Left ventricle myocardium inferior (tissue), 1 donor: ENCODE data around the gene RAB33B. TPM values are rescaled to one million over a fixed set of nuclear protein-coding genes. Genes with fewer than 3 reads are reported as not detected.
"Not testable (repeated sequence)": the region's sequence is repeated elsewhere in the genome, so short reads cannot be mapped to it uniquely, and the experiment has no call there.

Source experiments
- DNase-seq: peaks from one replicate; pipeline ENCODE4 v3.0.0-alpha.2; 2020
- H3K27ac ChIP-seq: fragments of 200-600 bp; replicated peaks from 2 replicates; pipeline ENCODE4 v1.8.0; 2021
- H3K27me3 ChIP-seq: fragments of 200-600 bp; 2 replicates; pipeline ENCODE4 v1.8.0; 2021; ENCODE audit warnings: low read depth
- H3K36me3 ChIP-seq: fragments of 200-600 bp; 2 replicates; pipeline ENCODE4 v1.8.0; 2021
- H3K4me1 ChIP-seq: fragments of 200-600 bp; 2 replicates; pipeline ENCODE4 v1.8.0; 2021
- H3K4me3 ChIP-seq: fragments of 200-600 bp; 2 replicates; pipeline ENCODE4 v1.8.0; 2021; ENCODE audit warnings: mild to moderate bottlenecking, moderate library complexity
- H3K9me3 ChIP-seq: fragments of 200-600 bp; replicated peaks from 2 replicates; pipeline ENCODE4 v1.8.0; 2021
- intact Hi-C: fragments of 100-400 bp; cut with micrococcal nuclease; formaldehyde crosslinking; loops from one replicate; pipeline ENCODE4 v1.11.0; 2022
- total RNA-seq: library from RNA; stranded (reverse); fragmentation: NEBNext Ultra II Directional; extraction: Animal tissue kit (Norgen Biotek cat#: 25700); gene quantifications from one replicate; pipeline ENCODE4 v1.2.1, GENCODE V29; 2021
- TF ChIP-seq, protein P1 (sequence below): fragments of 200-600 bp; IDR thresholded peaks from 2 replicates; pipeline ENCODE4 v1.8.0; 2021; ENCODE audit warnings: antibody characterized with exemption, mild to moderate bottlenecking, borderline replicate concordance
- donor health status: DM: no; HTN: yes; CAD: no; lungs with severe emphysema.

Gene RAB33B
- total RNA-seq, 1 donor from 2014 or later = 6.1 TPM

DNA sequence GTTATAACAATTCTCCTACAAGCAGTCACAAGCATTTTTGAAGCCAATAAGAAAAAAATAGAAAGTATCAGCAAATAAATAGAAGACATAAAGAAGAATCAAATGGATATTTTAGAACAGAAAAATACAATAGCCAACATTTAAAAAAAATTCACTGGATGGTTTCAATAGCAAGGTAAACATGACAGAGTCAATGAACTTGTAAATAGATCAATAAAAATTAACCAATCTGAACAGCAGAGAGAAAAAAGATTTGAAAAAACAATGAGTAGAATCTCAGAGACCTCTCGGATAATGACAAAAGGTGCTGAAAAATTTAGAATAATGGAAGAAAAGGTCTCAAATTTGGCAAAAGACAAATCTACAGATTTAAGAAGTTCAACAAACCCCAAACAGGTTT lies 33.3 kb upstream of the RAB33B start:
- TF ChIP-seq, protein P1, sequence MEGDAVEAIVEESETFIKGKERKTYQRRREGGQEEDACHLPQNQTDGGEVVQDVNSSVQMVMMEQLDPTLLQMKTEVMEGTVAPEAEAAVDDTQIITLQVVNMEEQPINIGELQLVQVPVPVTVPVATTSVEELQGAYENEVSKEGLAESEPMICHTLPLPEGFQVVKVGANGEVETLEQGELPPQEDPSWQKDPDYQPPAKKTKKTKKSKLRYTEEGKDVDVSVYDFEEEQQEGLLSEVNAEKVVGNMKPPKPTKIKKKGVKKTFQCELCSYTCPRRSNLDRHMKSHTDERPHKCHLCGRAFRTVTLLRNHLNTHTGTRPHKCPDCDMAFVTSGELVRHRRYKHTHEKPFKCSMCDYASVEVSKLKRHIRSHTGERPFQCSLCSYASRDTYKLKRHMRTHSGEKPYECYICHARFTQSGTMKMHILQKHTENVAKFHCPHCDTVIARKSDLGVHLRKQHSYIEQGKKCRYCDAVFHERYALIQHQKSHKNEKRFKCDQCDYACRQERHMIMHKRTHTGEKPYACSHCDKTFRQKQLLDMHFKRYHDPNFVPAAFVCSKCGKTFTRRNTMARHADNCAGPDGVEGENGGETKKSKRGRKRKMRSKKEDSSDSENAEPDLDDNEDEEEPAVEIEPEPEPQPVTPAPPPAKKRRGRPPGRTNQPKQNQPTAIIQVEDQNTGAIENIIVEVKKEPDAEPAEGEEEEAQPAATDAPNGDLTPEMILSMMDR = no peak
- intact Hi-C loops = no loop called here
- DNase-seq = no peak
- Histone ChIP-seq H3K36me3 (no peaks in the 10 kb centered on the region), H3K4me3 (no peak overlapping the region), H3K9me3 (peaks cover 25% of the 10 kb centered on the region), H3K4me1 (peaks cover 7% of the 10 kb centered on the region), H3K27ac (peak overlapping the region; percentile 60), H3K27me3 (no peaks in the 10 kb centered on the region)

DNA sequence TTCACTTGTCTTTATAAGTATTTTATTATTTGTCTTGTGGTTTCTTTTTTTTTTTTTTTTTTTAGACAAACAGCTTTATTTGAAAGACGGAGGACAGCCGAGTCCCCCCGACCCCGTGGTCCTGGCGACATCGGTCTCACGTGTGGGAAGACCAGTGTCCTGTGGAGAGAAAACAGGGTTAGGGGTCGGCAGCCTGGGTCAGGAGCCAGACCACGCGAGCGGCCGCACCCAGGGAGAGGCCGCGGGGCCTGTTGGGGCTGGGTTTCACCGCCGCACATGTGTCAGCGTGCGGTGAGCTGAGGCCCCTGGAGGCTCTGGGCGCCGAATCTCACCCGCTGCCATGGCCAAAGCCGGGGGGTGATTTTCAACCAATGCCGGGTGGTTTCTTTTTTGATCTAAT lies 17.8 kb upstream of the RAB33B start:
- Histone ChIP-seq H3K36me3 (peaks cover 11% of the 10 kb centered on the region), H3K27ac (no peak overlapping the region), H3K4me3 (no peak overlapping the region), H3K4me1 (no peaks in the 10 kb centered on the region), H3K27me3 (no peaks in the 10 kb centered on the region), H3K9me3 (peaks cover 46% of the 10 kb centered on the region)
- DNase-seq = no peak
- intact Hi-C loops = no loop called here
- TF ChIP-seq, protein P1 = no peak

DNA sequence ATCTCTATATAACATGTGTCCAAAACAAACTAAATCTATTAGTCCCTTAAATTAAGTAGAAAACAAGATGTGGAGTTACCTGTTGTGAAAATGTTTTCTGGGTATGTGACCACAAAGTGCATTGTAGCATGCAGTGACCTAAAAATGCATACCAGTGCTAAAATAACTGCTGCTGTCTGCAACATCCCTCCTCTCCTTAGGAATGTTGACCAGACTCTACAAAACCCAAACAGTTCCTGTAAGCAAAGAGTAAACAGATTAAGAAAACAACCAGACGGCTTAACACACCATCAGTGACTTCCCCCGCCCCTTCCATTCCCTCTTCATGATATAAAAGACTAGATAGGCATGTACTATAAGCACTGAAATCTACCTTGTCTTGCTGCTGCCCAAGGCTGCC lies 15.8 kb upstream of the RAB33B start:
- no peak overlapping the region for H3K4me3 ChIP-seq
- intact Hi-C loops = no loop called here
- no peak for DNase-seq
- peaks cover 46% of the 10 kb centered on the region for H3K9me3 ChIP-seq
- TF ChIP-seq, protein P1 = no peak
- H3K27ac ChIP-seq = no peak overlapping the region
- no peaks in the 10 kb centered on the region for H3K27me3 ChIP-seq
- peaks cover 11% of the 10 kb centered on the region for H3K36me3 ChIP-seq
- no peaks in the 10 kb centered on the region for H3K4me1 ChIP-seq

DNA sequence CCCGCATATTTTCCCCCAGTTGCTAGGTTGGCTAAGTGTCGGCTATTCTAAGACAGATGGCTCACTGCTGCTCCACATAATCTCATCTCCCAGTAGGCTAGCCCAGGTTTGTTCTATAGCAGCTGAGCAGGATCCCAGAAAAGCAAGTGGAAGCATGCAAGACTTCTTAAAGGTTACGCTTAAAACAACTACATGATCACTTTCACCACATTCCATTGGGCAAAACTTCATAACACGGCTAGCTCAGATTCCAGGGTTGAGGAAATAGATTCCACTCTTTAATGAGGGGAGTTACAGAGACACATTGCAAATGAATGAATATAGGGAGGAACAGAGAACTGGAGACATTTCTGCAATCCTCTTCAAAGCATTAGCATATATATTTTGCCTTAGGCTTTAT lies 12.9 kb upstream of the RAB33B start:
- intact Hi-C loops = no loop called here
- no peak for DNase-seq

DNA sequence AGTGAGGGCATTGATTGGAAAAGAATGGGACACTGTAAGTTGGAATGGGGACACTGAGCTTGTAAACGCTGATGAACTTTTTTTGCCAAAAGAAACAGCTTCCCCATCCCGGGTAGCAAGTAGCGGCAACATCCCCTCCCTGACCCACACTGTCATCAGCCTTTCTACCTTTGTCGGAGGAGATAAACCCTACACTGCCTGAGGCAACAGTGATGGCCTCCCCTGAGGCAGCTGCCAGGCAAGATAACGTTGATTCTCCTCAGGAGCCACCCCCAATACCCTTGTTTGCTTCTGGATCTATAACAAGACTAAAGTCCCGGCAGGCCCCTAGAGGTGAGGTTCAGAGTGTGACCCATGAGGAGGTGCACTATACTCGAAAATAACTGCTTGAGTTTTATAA lies 10.3 kb upstream of the RAB33B start:
- H3K9me3 ChIP-seq = peaks cover 17% of the 10 kb centered on the region
- intact Hi-C loops = no loop called here
- H3K27me3 ChIP-seq = no peaks in the 10 kb centered on the region
- no peak for DNase-seq
- peaks cover 4% of the 10 kb centered on the region for H3K36me3 ChIP-seq
- no peak overlapping the region for H3K4me3 ChIP-seq
- TF ChIP-seq, protein P1 = no peak
- H3K27ac ChIP-seq = no peak overlapping the region
- H3K4me1 ChIP-seq = no peaks in the 10 kb centered on the region

More for the DNA sequence above, 12.9 kb upstream of the RAB33B start:
- Histone ChIP-seq H3K9me3 (peaks cover 37% of the 10 kb centered on the region), H3K4me3 (no peak overlapping the region), H3K4me1 (no peaks in the 10 kb centered on the region), H3K36me3 (peaks cover 16% of the 10 kb centered on the region), H3K27ac (no peak overlapping the region), H3K27me3 (no peaks in the 10 kb centered on the region)
- TF ChIP-seq, protein P1 = no peak

DNA sequence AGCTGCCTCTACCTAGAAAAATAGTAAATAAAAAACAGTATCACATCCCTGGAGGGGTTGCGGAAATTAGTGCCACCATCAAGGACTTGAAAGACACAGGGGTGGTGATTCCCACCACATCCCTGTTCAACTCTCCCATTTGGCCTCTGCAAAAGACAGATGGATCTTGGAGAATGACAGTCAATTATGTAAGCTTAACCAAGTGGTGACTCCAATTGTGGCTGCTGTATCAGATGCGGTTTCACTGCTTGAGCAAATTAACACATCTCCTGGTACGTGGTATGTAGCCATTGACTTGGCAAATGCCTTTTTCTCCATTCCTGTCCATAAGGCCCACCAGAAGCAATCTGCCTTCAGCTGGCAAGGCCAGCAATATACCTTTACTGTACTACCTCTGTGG lies 9.0 kb upstream of the RAB33B start:
- intact Hi-C loops, H3K27me3 ChIP-seq, DNase-seq, H3K27ac ChIP-seq, H3K36me3 ChIP-seq, H3K4me3 ChIP-seq, H3K4me1 ChIP-seq, H3K9me3 ChIP-seq: not testable (repeated sequence)

DNA sequence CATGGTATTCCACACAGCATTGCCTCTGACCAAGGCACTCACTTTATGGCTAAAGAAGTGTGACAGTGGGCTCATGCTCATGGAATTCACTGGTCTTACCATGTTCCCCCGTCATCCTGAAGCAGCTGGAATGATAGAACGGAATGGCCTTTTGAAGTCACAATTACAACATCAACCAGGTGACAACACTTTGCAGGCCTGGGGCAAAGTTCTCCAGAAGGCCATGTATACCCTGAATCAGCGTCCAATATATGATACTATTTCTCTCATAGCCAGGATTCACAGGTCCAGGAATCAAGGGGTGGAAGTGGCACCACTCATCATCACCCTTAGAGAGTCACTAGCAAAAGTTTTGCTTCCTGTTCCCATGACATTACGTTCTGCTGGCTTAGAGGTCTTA lies 6.8 kb upstream of the RAB33B start:
- H3K27me3 ChIP-seq, H3K36me3 ChIP-seq, H3K27ac ChIP-seq, H3K4me1 ChIP-seq, H3K9me3 ChIP-seq, DNase-seq, intact Hi-C loops, H3K4me3 ChIP-seq: not testable (repeated sequence)
